MM.1S (cell line): ENCODE data around the gene MCOLN1.

Experiments
- CTCF ChIP-seq: fragments of 300-600 bp; sonication (generic); IDR thresholded peaks from 2 replicates; pipeline ENCODE4 v1.5.1; 2016; ENCODE audit warnings: antibody characterized with exemption, low read length, mixed read lengths
- EZH2 ChIP-seq: fragments of 300-600 bp; sonication (generic); optimal IDR thresholded peaks from 2 replicates; pipeline ENCODE3; 2017; ENCODE audit warnings: low read depth, mild to moderate bottlenecking, antibody characterized with exemption, low read length, mixed read lengths

DNA sequence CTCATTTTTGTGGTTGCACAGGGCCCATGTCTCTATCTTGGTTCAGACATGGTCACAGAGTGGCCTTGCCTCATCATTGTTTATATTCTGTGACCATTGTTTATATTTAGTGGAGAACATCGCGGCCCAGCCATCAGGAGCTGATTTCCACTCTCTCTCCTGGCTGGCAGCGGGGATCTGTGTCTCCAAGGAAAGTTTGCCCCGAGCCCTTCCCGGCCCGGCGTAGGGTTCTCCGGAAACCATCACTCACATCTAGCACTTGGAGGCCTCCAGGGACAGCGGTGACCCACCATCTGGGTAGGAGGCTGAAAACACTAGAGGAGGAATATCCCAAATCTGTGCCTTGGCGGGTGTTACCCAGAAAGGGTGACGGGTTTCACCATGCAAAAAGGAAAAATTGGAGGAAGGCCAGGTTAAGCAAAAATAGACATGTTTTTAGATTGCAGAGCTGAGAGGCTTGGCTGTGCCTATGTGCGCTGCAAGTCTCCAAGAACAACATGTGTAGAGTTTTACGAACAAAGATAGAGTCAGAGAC is 7.2 kb upstream of the MCOLN1 start:
- no peak for TF ChIP-seq CTCF
- no peak for TF ChIP-seq EZH2
